Measurements from ENCODE around the gene CCL28. TPM values are rescaled to one million over a fixed set of nuclear protein-coding genes. Genes with fewer than 3 reads are reported as not detected.
"Not testable (repeated sequence)": the region's sequence is repeated elsewhere in the genome, so short reads cannot be mapped to it uniquely, and the experiment has no call there.

The CCL28 gene
- total RNA-seq, 1 experiment from 2014 or later = not detected

- no peak overlapping the region for H3K56ac ChIP-seq (ENCODE audit: insufficient read length, low read depth, low read length)
- no peak overlapping the region for H2BK15ac ChIP-seq (ENCODE audit: low read depth, low read length)
- DNase-seq = no peak
- no peak overlapping the region for H3K23ac ChIP-seq (ENCODE audit: insufficient read length, low read depth, low read length)
- H4K5ac ChIP-seq (ENCODE audit: insufficient read length, low read depth, low read length) = no peak overlapping the region
- Mint-ChIP-seq H3K4me1 (no peaks in the 10 kb centered on the region), H3K9me3 (peaks cover 16 to 25% of the 10 kb centered on the region in 2 experiments), H3K36me3 (ENCODE audit: insufficient read depth in 1 of 3, low read depth in 3 of 3) (peaks cover 23 to 39% (median 27%) of the 10 kb centered on the region in 3 experiments), H3K27me3 (ENCODE audit: low read depth) (no peaks in the 10 kb centered on the region), H3K4me3 (no peak overlapping the region), H3K27ac (no peak overlapping the region)
- H3K79me2 ChIP-seq (ENCODE audit: insufficient read depth, low read length) = no peaks in the 10 kb centered on the region
- H2BK12ac ChIP-seq (ENCODE audit: insufficient read length, low read depth, low read length) = no peak overlapping the region
- peaks cover 6% of the 10 kb centered on the region for H3K9me3 ChIP-seq (ENCODE audit: control insufficient read depth, low read depth, low read length)
- no peak overlapping the region for H2AK5ac ChIP-seq (ENCODE audit: insufficient read length, low read length)
- TF ChIP-seq CTCF (conservative IDR thresholded peaks at IDR 0.05) = no peak
- no peak overlapping the region for H3T11ph ChIP-seq (ENCODE audit: low read length)
- no peak overlapping the region for H3K9ac ChIP-seq (ENCODE audit: extremely low read depth, insufficient read length, low read length)
- H3K23me2 ChIP-seq (ENCODE audit: insufficient read length, low read depth, low read length, poor library complexity, severe bottlenecking) = no peaks in the 10 kb centered on the region
- H2BK20ac ChIP-seq (ENCODE audit: low read depth, low read length, poor library complexity, severe bottlenecking) = no peak overlapping the region
- H3K79me1 ChIP-seq (ENCODE audit: insufficient read depth, low read depth, low read length, poor library complexity, severe bottlenecking) = no peaks in the 10 kb centered on the region
- no peak overlapping the region for H4K8ac ChIP-seq (replicated peaks; ENCODE audit: insufficient read length, low read depth, low read length)
- H2BK5ac ChIP-seq (ENCODE audit: insufficient read length, low read length) = no peak overlapping the region
- H3K4me1 ChIP-seq (ENCODE audit: insufficient read depth, low read length) = no peaks in the 10 kb centered on the region
- no peak overlapping the region for H2AFZ ChIP-seq (ENCODE audit: low read length)
- H4K91ac ChIP-seq (ENCODE audit: insufficient read length, low read depth, low read length) = no peak overlapping the region
- H3K27me3 ChIP-seq (ENCODE audit: insufficient read depth, low read length) = no peaks in the 10 kb centered on the region
- H3K27ac ChIP-seq (ENCODE audit: insufficient read length, low read depth, low read length) = no peak overlapping the region
- no peak overlapping the region for H3K4me2 ChIP-seq (ENCODE audit: insufficient read depth, insufficient read length, low read length)
- H3K14ac ChIP-seq (ENCODE audit: insufficient read depth, low read length) = no peak overlapping the region
- no peaks in the 10 kb centered on the region for H4K20me1 ChIP-seq (ENCODE audit: control insufficient read depth, insufficient read depth, insufficient read length)
- no peak overlapping the region for H2BK120ac ChIP-seq (ENCODE audit: low read depth, low read length, poor library complexity, severe bottlenecking)
- no peak overlapping the region for H3K4ac ChIP-seq (ENCODE audit: low read depth, low read length)
- WGBS (ENCODE audit: extremely low coverage, insufficient read length, low lambda C conversion rate) = no CpG with 5 or more reads among the region's 3 CpGs
- no peak overlapping the region for H3K18ac ChIP-seq (ENCODE audit: insufficient read length, low read depth, low read length)
These were observed 44.4 kb upstream of the CCL28 start for GRCh38 chr5:43456556-43456955.

- H3K4me1 Mint-ChIP-seq, H3K27ac Mint-ChIP-seq: not testable (repeated sequence)
- peaks cover 29 to 53% (median 42%) of the 10 kb centered on the region in 3 experiments for H3K36me3 Mint-ChIP-seq (ENCODE audit: insufficient read depth in 1 of 3, low read depth in 3 of 3)
These were observed 29.4 kb upstream of the CCL28 start for GRCh38 chr5:43441575-43441974.

More at GRCh38 chr5:43441575-43441974, 29.4 kb upstream of the CCL28 start:
- H3K56ac ChIP-seq (ENCODE audit: insufficient read length, low read depth, low read length); H2AK5ac ChIP-seq (ENCODE audit: insufficient read length, low read length); H2AFZ ChIP-seq (ENCODE audit: low read length); H3K14ac ChIP-seq (ENCODE audit: insufficient read depth, low read length); H3K79me2 ChIP-seq (ENCODE audit: insufficient read depth, low read length); H3K4me2 ChIP-seq (ENCODE audit: insufficient read depth, insufficient read length, low read length); H2BK15ac ChIP-seq (ENCODE audit: low read depth, low read length); H3K27ac ChIP-seq (ENCODE audit: insufficient read length, low read depth, low read length); H4K5ac ChIP-seq (ENCODE audit: insufficient read length, low read depth, low read length); H4K8ac ChIP-seq (replicated peaks; ENCODE audit: insufficient read length, low read depth, low read length); H3K23me2 ChIP-seq (ENCODE audit: insufficient read length, low read depth, low read length, poor library complexity, severe bottlenecking); H3K9ac ChIP-seq (ENCODE audit: extremely low read depth, insufficient read length, low read length); H3K79me1 ChIP-seq (ENCODE audit: insufficient read depth, low read depth, low read length, poor library complexity, severe bottlenecking); H3K4ac ChIP-seq (ENCODE audit: low read depth, low read length); H4K91ac ChIP-seq (ENCODE audit: insufficient read length, low read depth, low read length); H2BK12ac ChIP-seq (ENCODE audit: insufficient read length, low read depth, low read length); H3K4me1 ChIP-seq (ENCODE audit: insufficient read depth, low read length); H2BK5ac ChIP-seq (ENCODE audit: insufficient read length, low read length); H3K27me3 ChIP-seq (ENCODE audit: insufficient read depth, low read length); H3T11ph ChIP-seq (ENCODE audit: low read length); H3K27me3 Mint-ChIP-seq (ENCODE audit: low read depth); DNase-seq; H2BK120ac ChIP-seq (ENCODE audit: low read depth, low read length, poor library complexity, severe bottlenecking); H2BK20ac ChIP-seq (ENCODE audit: low read depth, low read length, poor library complexity, severe bottlenecking); H3K4me3 Mint-ChIP-seq; H3K23ac ChIP-seq (ENCODE audit: insufficient read length, low read depth, low read length); H3K18ac ChIP-seq (ENCODE audit: insufficient read length, low read depth, low read length); H4K20me1 ChIP-seq (ENCODE audit: control insufficient read depth, insufficient read depth, insufficient read length): not testable (repeated sequence)
- H3K9me3 Mint-ChIP-seq = peaks cover 41 to 59% of the 10 kb centered on the region in 2 experiments
- peaks cover 12% of the 10 kb centered on the region for H3K9me3 ChIP-seq (ENCODE audit: control insufficient read depth, low read depth, low read length)

All from H9 (cell line).